Stomach (tissue), 9 donors: ENCODE data around the gene DDOST. TPM values are rescaled to one million over a fixed set of nuclear protein-coding genes. Genes with fewer than 3 reads are reported as not detected.

ENCODE experiments used
- DNase-seq, 2 donors: peaks; one replicate each; pipeline versions ENCODE4 v3.0.0 to v3.0.0-alpha.2; 2013 to 2019
- H3K27ac ChIP-seq, 5 donors: fragments of 200-600 bp in 4 of 5; sonication (generic) in 4 of 5; one replicate each; pipeline ENCODE4 v1.5.1; 2013 to 2019; ENCODE audit warnings: mild to moderate bottlenecking in 1 of 5, moderate library complexity in 1 of 5
- H3K27me3 ChIP-seq, 3 donors: fragments of 200-600 bp; sonication (generic); one replicate each; pipeline ENCODE4 v1.5.1; 2017 to 2019; ENCODE audit warnings: mixed run types in 1 of 3
- H3K36me3 ChIP-seq, 4 donors: fragments of 200-600 bp; sonication (generic); 1 replicate in 3 of 4; 2 replicates in 1 of 4; pipeline ENCODE4 v1.5.1; 2016 to 2019
- H3K4me1 ChIP-seq, 4 donors: fragments of 200-600 bp; sonication (generic); one replicate each; pipeline ENCODE4 v1.5.1; 2016 to 2019
- H3K4me3 ChIP-seq, 4 donors: fragments of 200-600 bp; sonication (generic) in 3 of 4; one replicate each; pipeline ENCODE4 v1.5.1; 2016 to 2019; ENCODE audit warnings: mild to moderate bottlenecking in 1 of 4
- H3K9me3 ChIP-seq, 4 donors: fragments of 200-600 bp; sonication (generic); one replicate each; pipeline ENCODE4 v1.5.1; 2016 to 2019
- CTCF ChIP-seq, 7 experiments: fragments of 450-650 bp in 4 of 7; fragments of 200-600 bp in 3 of 7; sonication (generic) in 3 of 7; IDR thresholded peaks; one replicate each; pipeline ENCODE4 v1.5.1; 2016 to 2019; ENCODE audit warnings: antibody characterized with exemption in 7 of 7, control low read depth in 2 of 7, mild to moderate bottlenecking in 1 of 7
- EP300 ChIP-seq: sonication (generic); formaldehyde crosslinking; IDR thresholded peaks from one replicate; pipeline ENCODE4 v1.6.1; 2017; ENCODE audit warnings: antibody characterized with exemption
- POLR2A ChIP-seq, 4 donors: fragments of 450-650 bp; IDR thresholded peaks; one replicate each; pipeline ENCODE4 v1.6.1; 2016; ENCODE audit warnings: antibody characterized with exemption in 4 of 4, control low read depth in 2 of 4, mild to moderate bottlenecking in 1 of 4, moderate library complexity in 1 of 4
- POLR2AphosphoS5 ChIP-seq, 3 donors: sonication (generic); formaldehyde crosslinking; IDR thresholded peaks; one replicate each; pipeline ENCODE4 v1.6.1; 2016; ENCODE audit warnings: antibody characterized with exemption in 3 of 3
- WGBS, 5 donors: extraction: QIAGEN DNeasy Blood & Tissue Kit in 3 of 5; methylation state at CpG; one replicate each; pipeline versions ENCODE4 v1.1.5 to v1.1.7; 2013 to 2018; 5-methylcytosine and 5-hydroxymethylcytosine counted together
- intact Hi-C: fragments of 100-400 bp; cut with DNase I; formaldehyde crosslinking; loops from one replicate; pipeline ENCODE4 v1.15.1; 2023; ENCODE audit warnings: low total_unique reads
- polyA plus RNA-seq, 3 donors: library from polyadenylated mRNA; stranded (reverse); fragments of 200-250 nt; gene quantifications; one replicate each; pipeline ENCODE4 v1.2.3, GENCODE V29; 2013
- total RNA-seq, 5 donors: library from RNA; depleted of rRNA; stranded (reverse); fragments of >200 nt; gene quantifications; one replicate each; pipeline versions ENCODE4 v1.1.0 to v1.2.3, GENCODE V29; 2014 to 2016
- donor health status: healthy with polysubstance abuse.
- donor health status: Bipolar disorder and iron deficiency.
- donor health status: healthy.

Gene DDOST
- total and polyA plus RNA-seq, 8 donors: 38.5 to 227 (median 97.9) TPM

DNA sequence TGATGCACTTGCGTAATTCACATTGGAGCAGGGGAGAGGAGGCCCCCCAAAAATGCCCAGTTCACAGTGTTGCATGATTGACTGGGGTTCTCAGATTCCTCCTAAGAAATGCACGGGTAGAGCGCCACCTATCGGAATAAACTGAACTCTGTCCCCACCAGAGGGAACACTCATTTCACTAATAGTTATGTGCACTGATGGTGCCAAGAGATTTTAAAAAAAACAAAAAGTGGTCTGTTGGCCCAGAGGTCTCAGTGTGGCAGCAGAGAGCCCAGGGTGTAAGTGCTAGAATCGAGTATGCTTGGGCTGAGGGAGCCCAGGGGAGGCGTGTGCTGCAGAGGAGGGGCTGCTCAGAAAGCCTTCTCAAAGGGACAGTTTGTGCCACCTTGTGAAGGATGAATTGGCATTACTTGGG, 21.0 kb downstream of the DDOST start:
- peak; percentile 49 to 81 for DNase-seq
- Histone ChIP-seq H3K27ac (no peak overlapping the region), H3K27me3 (no peaks in the 10 kb centered on the region), H3K9me3 (no peaks in the 10 kb centered on the region), H3K4me1 (peaks cover under 1 to 20% (median 15%) of the 10 kb centered on the region in 4 donors), H3K36me3 (peaks cover 45 to 90% (median 86%) of the 10 kb centered on the region in 4 donors), H3K4me3 (no peak overlapping the region)
- 26 to 36% (median 31%) methylated on average over 6 of the region's 6 CpGs for WGBS, 5 donors
- TF ChIP-seq CTCF (IDR thresholded peaks at IDR 0.05) (peak in 5 of 7 experiments; percentile 49 to 80 (median 59)), EP300 (no peak), POLR2A (IDR thresholded peaks at IDR 0.05) (no peak), POLR2AphosphoS5 (IDR thresholded peaks at IDR 0.05) (no peak)
- intact Hi-C loops: no loop called here

- Histone ChIP-seq H3K36me3 (peaks cover 31 to 57% (median 53%) of the 10 kb centered on the region in 4 donors), H3K9me3 (no peaks in the 10 kb centered on the region), H3K27me3 (no peaks in the 10 kb centered on the region), H3K27ac (no peak overlapping the region), H3K4me3 (no peak overlapping the region), H3K4me1 (peaks cover 19 to 38% (median 33%) of the 10 kb centered on the region in 4 donors)
- no peak for DNase-seq
- intact Hi-C loops: no loop called here
- no peak for TF ChIP-seq POLR2AphosphoS5 (IDR thresholded peaks at IDR 0.05)
- WGBS, 5 donors: 87 to 95% (median 93%) methylated on average over 7 to 8 of the region's 8 CpGs
Measured at GRCh38 chr1:20636785-20637347, 24.3 kb downstream of the DDOST start.

DNA sequence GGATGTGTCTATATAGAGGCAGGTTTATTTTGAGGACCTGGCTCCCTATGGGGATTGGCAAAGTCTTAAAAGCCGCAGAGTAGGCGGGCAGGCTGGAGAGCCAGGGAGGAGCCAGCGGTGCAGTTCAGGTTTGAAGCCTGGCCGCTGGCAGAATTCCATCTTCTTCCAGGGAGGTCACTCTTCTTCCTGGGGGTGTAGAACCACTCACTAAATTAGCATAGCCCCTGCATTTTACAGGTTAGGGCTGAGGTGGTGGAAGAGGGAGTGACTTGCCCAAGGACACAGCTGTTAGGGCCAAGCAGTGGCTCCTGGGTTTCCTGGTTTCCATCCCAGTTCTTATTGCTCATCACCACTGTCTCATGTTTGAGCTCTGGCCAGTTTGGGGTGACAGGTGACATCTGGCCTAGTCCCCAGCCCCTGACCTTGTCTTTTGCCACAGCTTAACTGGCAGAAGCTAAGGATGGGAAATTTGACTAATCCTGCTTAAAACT, 26.5 kb downstream of the DDOST start:
- peak; percentile 64 to 68 for DNase-seq
- H3K27me3 ChIP-seq: no peaks in the 10 kb centered on the region
- 3 to 12% (median 12%) methylated on average over 4 of the region's 4 CpGs for WGBS, 5 donors
- intact Hi-C loops: loop anchor here (5.0 kb wide), 1 partner anchor 107 kb away; no protein-coding TSS in a partner anchor
- peaks cover 19 to 38% (median 33%) of the 10 kb centered on the region in 4 donors for H3K4me1 ChIP-seq
- TF ChIP-seq CTCF (IDR thresholded peaks at IDR 0.05) (no peak), POLR2A (IDR thresholded peaks at IDR 0.05) (no peak), EP300 (no peak), POLR2AphosphoS5 (IDR thresholded peaks at IDR 0.05) (no peak)
- H3K9me3 ChIP-seq: no peaks in the 10 kb centered on the region
- peak overlapping the region in 3 of 5 donors; percentile 91 to 95 (median 94) for H3K27ac ChIP-seq
- H3K36me3 ChIP-seq: peaks cover 21 to 34% (median 31%) of the 10 kb centered on the region in 4 donors
- peak overlapping the region; percentile 86 to 99 (median 98) for H3K4me3 ChIP-seq

DNA sequence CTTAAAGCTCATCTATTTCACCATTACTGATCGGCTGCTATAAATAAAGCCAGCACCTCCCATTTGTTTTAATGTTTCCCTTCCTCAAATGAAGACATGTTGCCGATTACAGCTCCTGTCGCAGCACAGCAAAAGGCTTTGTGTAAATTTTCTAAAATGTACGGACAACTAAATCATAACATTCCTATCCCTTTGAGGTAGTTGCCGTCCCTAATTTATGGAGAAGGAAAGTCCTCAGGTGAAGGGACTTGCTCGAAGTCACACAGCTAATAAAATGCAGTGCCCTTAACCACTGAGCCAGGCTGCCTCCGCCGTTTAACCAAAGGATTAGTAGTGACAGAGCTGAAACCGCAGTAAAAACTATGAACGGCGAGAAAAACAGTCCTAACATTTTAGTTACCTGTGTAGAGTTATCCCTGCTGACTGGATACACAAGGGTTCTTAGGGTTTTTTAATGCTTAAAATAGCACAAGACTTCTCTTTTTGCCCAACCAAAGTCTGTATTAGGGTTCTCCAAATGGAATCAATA, 27.0 kb downstream of the DDOST start:
- Histone ChIP-seq H3K36me3 (peaks cover 15 to 29% (median 26%) of the 10 kb centered on the region in 4 donors), H3K27ac (peak overlapping the region; percentile 24 to 95 (median 92)), H3K4me1 (peaks cover 19 to 38% (median 33%) of the 10 kb centered on the region in 4 donors), H3K27me3 (no peaks in the 10 kb centered on the region), H3K4me3 (peak overlapping the region; percentile 86 to 99 (median 98)), H3K9me3 (no peaks in the 10 kb centered on the region)
- intact Hi-C loops: loop anchor here (5.0 kb wide), 1 partner anchor 107 kb away; no protein-coding TSS in a partner anchor
- no peak for DNase-seq
- TF ChIP-seq EP300 (no peak), POLR2A (IDR thresholded peaks at IDR 0.05) (no peak), CTCF (IDR thresholded peaks at IDR 0.05) (no peak), POLR2AphosphoS5 (IDR thresholded peaks at IDR 0.05) (no peak)
- 0 to 2% (median 1%) methylated on average over 11 of the region's 11 CpGs for WGBS, 5 donors
